Lung (tissue), 12 donors: ENCODE measurements around the gene CTNNBL1. TPM values are rescaled to one million over a fixed set of nuclear protein-coding genes. Genes with fewer than 3 reads are reported as not detected.

Experiments used
- ATAC-seq: fragments of 200-7000 bp; cut with Tn5 transposase; one replicate; pipeline ENCODE4 v1.9.1; 2020; ENCODE audit warnings: moderate number of reproducible peaks; ENCODE audit not compliant: insufficient read depth, low FRiP score
- DNase-seq, 3 donors: peaks; one replicate each; pipeline ENCODE4 v3.0.0-alpha.2; 2013 to 2017
- H3K27ac ChIP-seq, 2 donors: one replicate each; pipeline ENCODE4 v1.5.1; 2013; ENCODE audit warnings: mild to moderate bottlenecking in 2 of 2, moderate library complexity in 2 of 2, control low read depth in 1 of 2, inconsistent platforms in 1 of 2, low read depth in 1 of 2, low read length in 1 of 2
- H3K27me3 ChIP-seq, 3 donors: one replicate each; pipeline ENCODE4 v1.5.1; 2013; ENCODE audit warnings: low read length in 2 of 3; ENCODE audit not compliant: control insufficient read depth in 3 of 3, insufficient read depth in 3 of 3
- H3K36me3 ChIP-seq, 4 donors: one replicate each; pipeline ENCODE4 v1.5.1; 2013; ENCODE audit warnings: low read length in 4 of 4, mild to moderate bottlenecking in 1 of 4, moderate library complexity in 1 of 4; ENCODE audit not compliant: control insufficient read depth in 4 of 4, insufficient read depth in 4 of 4
- H3K4me1 ChIP-seq, 5 donors: one replicate each; pipeline ENCODE4 v1.5.1; 2013; ENCODE audit warnings: low read length in 5 of 5, mild to moderate bottlenecking in 2 of 5, moderate library complexity in 1 of 5; ENCODE audit not compliant: control insufficient read depth in 5 of 5, insufficient read depth in 5 of 5
- H3K4me3 ChIP-seq: one replicate; pipeline ENCODE4 v1.5.1; 2013; ENCODE audit warnings: mild to moderate bottlenecking, control low read depth, moderate library complexity
- H3K9ac ChIP-seq, 2 donors: one replicate each; pipeline ENCODE4 v1.5.1; 2013; ENCODE audit warnings: low read length in 2 of 2, control low read depth in 1 of 2; ENCODE audit not compliant: insufficient read depth in 1 of 2
- H3K9me3 ChIP-seq, 4 donors: one replicate each; pipeline ENCODE4 v1.5.1; 2013; ENCODE audit warnings: low read length in 3 of 4, mild to moderate bottlenecking in 1 of 4, moderate library complexity in 1 of 4; ENCODE audit not compliant: control insufficient read depth in 4 of 4, insufficient read depth in 3 of 4
- WGBS, 2 donors: extraction: QIAGEN DNeasy Blood & Tissue Kit; methylation state at CpG; one replicate each; pipeline ENCODE4 v1.1.7; 2013; 5-methylcytosine and 5-hydroxymethylcytosine counted together
- polyA plus RNA-seq, 2 donors: library from polyadenylated mRNA; stranded (reverse); fragments of 200-250 nt; gene quantifications; one replicate each; pipeline ENCODE4 v1.2.1, GENCODE V29; 2013
- total RNA-seq, 2 donors: library from RNA; depleted of rRNA in 1 of 2; stranded (reverse); fragments of >200 nt in 1 of 2; gene quantifications; one replicate each; pipeline ENCODE4 v1.2.1, GENCODE V29; 2014 to 2021
- TF ChIP-seq, protein P1 (sequence below): IDR thresholded peaks from 2 replicates; pipeline ENCODE4 v1.5.1; 2012; ENCODE audit warnings: mild to moderate bottlenecking; ENCODE audit errors: control extremely low read depth, extremely low read depth
- donor health status: control.
- donor health status: control.
- donor health status: Bipolar disorder and iron deficiency.
- donor health status: healthy.
- donor health status: DM: yes; HTN: yes; CAD: no.

Gene CTNNBL1
- total and polyA plus RNA-seq, 4 donors, result 38.9 to 53.1 (median 49.2) TPM

DNA sequence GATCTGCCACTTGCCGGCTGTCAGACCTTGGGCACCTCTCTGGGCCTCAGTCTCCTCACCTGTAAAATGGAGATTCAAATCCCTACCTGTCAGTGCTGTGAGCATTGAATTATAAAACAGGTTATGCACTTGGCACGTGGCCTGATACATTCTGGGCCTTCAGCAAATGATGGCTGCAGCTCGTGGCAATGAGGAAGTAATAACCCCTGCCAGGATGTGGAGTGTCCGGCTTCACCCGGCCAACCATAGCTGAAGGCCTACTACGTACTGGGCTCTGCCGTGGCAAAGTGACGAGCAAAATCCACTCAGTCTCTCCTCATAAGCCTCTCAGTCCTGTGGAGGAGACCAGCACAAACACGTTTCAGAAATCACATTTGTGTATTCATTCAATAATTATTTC lies 198.2 kb downstream of the CTNNBL1 start:
- H3K27ac ChIP-seq, result no peak overlapping the region
- no peak for ATAC-seq
- no peak overlapping the region for H3K9ac ChIP-seq
- no peak for DNase-seq
- no peaks in the 10 kb centered on the region for H3K9me3 ChIP-seq
- TF ChIP-seq, protein P1, sequence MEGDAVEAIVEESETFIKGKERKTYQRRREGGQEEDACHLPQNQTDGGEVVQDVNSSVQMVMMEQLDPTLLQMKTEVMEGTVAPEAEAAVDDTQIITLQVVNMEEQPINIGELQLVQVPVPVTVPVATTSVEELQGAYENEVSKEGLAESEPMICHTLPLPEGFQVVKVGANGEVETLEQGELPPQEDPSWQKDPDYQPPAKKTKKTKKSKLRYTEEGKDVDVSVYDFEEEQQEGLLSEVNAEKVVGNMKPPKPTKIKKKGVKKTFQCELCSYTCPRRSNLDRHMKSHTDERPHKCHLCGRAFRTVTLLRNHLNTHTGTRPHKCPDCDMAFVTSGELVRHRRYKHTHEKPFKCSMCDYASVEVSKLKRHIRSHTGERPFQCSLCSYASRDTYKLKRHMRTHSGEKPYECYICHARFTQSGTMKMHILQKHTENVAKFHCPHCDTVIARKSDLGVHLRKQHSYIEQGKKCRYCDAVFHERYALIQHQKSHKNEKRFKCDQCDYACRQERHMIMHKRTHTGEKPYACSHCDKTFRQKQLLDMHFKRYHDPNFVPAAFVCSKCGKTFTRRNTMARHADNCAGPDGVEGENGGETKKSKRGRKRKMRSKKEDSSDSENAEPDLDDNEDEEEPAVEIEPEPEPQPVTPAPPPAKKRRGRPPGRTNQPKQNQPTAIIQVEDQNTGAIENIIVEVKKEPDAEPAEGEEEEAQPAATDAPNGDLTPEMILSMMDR, result no peak
- peaks cover 0 to 29% (median 0%) of the 10 kb centered on the region in 5 donors for H3K4me1 ChIP-seq
- no peak overlapping the region for H3K4me3 ChIP-seq
- WGBS, 2 donors, result 46 to 51% methylated on average over 9 of the region's 9 CpGs
- no peaks in the 10 kb centered on the region for H3K27me3 ChIP-seq
- H3K36me3 ChIP-seq, result no peaks in the 10 kb centered on the region

DNA sequence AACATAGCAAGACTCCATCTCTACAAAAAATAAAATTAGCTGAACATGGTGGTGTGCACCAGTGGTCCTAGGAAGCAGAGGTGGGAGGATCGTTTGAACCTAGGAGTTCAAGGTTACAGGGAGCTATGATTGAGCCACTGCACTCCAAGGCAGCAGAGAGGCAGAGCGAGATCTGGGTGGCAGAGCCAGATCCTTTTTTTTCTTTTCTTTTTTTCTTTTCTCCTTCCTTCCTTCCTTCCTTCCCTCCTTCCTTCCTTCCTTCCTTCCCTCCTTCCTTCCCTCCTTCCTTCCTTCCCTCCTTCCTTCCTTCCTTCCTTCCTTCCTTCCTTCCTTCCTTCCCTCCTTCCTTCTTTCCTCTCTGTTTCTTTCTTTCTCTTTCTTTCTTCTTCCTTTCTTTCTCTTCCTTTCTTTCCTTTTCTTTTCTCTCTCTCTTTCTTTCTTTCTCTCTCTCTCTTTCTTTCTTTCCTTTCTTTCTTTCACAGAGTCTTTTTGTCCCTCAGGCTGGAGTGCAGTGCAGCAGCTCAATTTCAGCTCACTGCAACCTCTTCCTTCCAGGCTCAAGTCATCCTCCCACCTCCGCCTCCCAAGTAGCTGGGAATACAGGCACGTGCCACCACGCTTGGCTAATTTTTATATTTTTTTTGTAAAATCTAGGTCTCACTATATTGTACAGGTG lies 199.9 kb downstream of the CTNNBL1 start:
- TF ChIP-seq, protein P1, result no peak
- H3K9me3 ChIP-seq, result no peaks in the 10 kb centered on the region
- ATAC-seq (no peak), DNase-seq (no peak)
- no peaks in the 10 kb centered on the region for H3K36me3 ChIP-seq
- H3K27ac ChIP-seq, result no peak overlapping the region
- peaks cover 0 to 40% (median 0%) of the 10 kb centered on the region in 5 donors for H3K4me1 ChIP-seq
- WGBS, 2 donors, result 88 to 89% methylated on average over 5 of the region's 5 CpGs
- H3K4me3 ChIP-seq, result no peak overlapping the region
- no peaks in the 10 kb centered on the region for H3K27me3 ChIP-seq
- H3K9ac ChIP-seq, result no peak overlapping the region

DNA sequence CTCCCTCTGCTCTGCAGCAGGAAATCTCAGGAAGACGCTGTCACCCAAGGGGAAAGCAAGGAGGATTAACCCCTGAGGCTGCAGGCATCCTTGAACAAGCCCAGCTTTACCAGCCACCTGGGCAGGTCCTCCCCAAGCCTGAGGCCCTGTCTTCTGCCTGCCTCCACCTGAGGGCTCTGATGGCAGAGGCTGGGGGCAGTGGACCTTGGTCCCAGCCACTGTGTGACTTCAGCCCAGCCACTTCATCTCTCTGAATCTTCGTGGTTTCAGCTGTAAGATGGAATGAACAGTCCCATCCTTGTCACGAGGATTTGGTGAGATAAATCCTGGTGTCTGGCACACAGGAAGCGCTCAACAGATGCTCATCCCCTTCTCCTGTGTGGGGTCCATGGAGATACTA lies 200.6 kb downstream of the CTNNBL1 start:
- no peaks in the 10 kb centered on the region for H3K36me3 ChIP-seq
- H3K27ac ChIP-seq, result no peak overlapping the region
- no peaks in the 10 kb centered on the region for H3K9me3 ChIP-seq
- no peaks in the 10 kb centered on the region for H3K27me3 ChIP-seq
- 81% methylated on average over 4 of the region's 4 CpGs for WGBS, 2 donors
- DNase-seq (no peak), ATAC-seq (no peak)
- H3K4me1 ChIP-seq, result peaks cover 0 to 45% (median 0%) of the 10 kb centered on the region in 5 donors
- H3K9ac ChIP-seq, result no peak overlapping the region
- TF ChIP-seq, protein P1, result no peak
- H3K4me3 ChIP-seq, result no peak overlapping the region

DNA sequence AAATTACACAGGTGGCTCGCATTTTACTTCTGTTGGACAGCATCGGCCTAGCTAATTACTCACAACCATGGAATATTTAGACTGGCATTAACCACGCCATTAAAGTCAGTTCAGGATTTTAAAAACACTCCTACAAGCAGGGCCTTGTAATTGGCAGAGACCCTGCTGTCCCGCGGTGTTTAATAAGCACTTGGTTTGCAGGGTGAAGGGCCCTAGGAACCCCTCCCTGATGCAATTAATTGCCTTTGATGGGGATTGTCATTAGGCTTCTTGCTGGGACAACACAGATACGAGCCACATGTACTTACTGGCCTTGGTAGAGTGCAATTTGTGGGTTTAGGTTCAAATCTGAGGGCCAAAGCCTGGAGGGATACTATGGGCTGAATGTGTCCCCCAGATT lies 201.3 kb downstream of the CTNNBL1 start:
- ATAC-seq (no peak), DNase-seq (no peak)
- TF ChIP-seq, protein P1, result no peak
- no peaks in the 10 kb centered on the region for H3K27me3 ChIP-seq
- H3K27ac ChIP-seq, result no peak overlapping the region
- peaks cover 0 to 45% (median 0%) of the 10 kb centered on the region in 5 donors for H3K4me1 ChIP-seq
- H3K9me3 ChIP-seq, result no peaks in the 10 kb centered on the region
- WGBS, 2 donors, result 87 to 92% methylated on average over 6 of the region's 6 CpGs
- no peaks in the 10 kb centered on the region for H3K36me3 ChIP-seq
- no peak overlapping the region for H3K4me3 ChIP-seq
- H3K9ac ChIP-seq, result no peak overlapping the region
